ENCODE measurements around the gene MEF2A. TPM values are rescaled to one million over a fixed set of nuclear protein-coding genes. Genes with fewer than 3 reads are reported as not detected.
A peak's percentile ranks its signal among the peaks of the same experiment; 100 is the strongest.
"Not testable (repeated sequence)": the region's sequence is repeated elsewhere in the genome, so short reads cannot be mapped to it uniquely, and the experiment has no call there.

The MEF2A gene
- total RNA-seq, 1 experiment from 2014 or later: 21.3 TPM

GRCh38 chr15:99733268-99734039 lies 167.7 kb downstream of the MEF2A start, which contains the start of gene LYSMD4:
Gene LYSMD4 (minus strand): TSS chr15:99733437. CDS start chr15:99731999, 1,438 bp downstream.
- Histone ChIP-seq H3K27me3 (ENCODE audit: low read length) (no peaks in the 10 kb centered on the region), H3K9me2 (replicated peaks; ENCODE audit: low read length) (no peaks in the 10 kb centered on the region), H3K79me2 (ENCODE audit: low read length) (no peaks in the 10 kb centered on the region), H3K4me2 (ENCODE audit: low read length) (peak within 1 kb of the TSS; percentile 100), H3K9ac (ENCODE audit: low read length) (peak within 1 kb of the TSS; percentile 63), H2AFZ (ENCODE audit: low read length) (peak within 1 kb of the TSS; percentile 96), H3F3A (ENCODE audit: low read length, unreplicated experiment) (no peaks in the 10 kb centered on the region), H4K20me1 (ENCODE audit: low read length) (no peaks in the 10 kb centered on the region), H3K36me3 (ENCODE audit: low read depth, low read length) (no peaks in the 10 kb centered on the region), H3K27ac (ENCODE audit: low read length) (no peak within 1 kb of the TSS), H3K4me1 (ENCODE audit: insufficient read depth, low read length) (no peaks in the 10 kb centered on the region), H3K9me3 (ENCODE audit: low read length) (no peaks in the 10 kb centered on the region), H3K4me3 (ENCODE audit: low read length) (peak within 1 kb of the TSS; percentile 91)
- peak; percentile 92 for DNase-seq
- ChIA-PET POLR2A (ENCODE audit: unreplicated experiment) (interaction anchor here (0.6 to 0.7 kb wide), 4 partner anchors 10 to 613 kb away, joined by 5 to 10 read pairs (median 8); no protein-coding TSS in a partner anchor), CTCF (interaction anchor here (0.6 to 1.0 kb wide), 7 partner anchors 12 to 651 kb away, joined by 3 to 23 read pairs (median 5); no protein-coding TSS in a partner anchor)
- ATAC-seq: peak; percentile 97
- TF ChIP-seq, protein P1, sequence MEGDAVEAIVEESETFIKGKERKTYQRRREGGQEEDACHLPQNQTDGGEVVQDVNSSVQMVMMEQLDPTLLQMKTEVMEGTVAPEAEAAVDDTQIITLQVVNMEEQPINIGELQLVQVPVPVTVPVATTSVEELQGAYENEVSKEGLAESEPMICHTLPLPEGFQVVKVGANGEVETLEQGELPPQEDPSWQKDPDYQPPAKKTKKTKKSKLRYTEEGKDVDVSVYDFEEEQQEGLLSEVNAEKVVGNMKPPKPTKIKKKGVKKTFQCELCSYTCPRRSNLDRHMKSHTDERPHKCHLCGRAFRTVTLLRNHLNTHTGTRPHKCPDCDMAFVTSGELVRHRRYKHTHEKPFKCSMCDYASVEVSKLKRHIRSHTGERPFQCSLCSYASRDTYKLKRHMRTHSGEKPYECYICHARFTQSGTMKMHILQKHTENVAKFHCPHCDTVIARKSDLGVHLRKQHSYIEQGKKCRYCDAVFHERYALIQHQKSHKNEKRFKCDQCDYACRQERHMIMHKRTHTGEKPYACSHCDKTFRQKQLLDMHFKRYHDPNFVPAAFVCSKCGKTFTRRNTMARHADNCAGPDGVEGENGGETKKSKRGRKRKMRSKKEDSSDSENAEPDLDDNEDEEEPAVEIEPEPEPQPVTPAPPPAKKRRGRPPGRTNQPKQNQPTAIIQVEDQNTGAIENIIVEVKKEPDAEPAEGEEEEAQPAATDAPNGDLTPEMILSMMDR (conservative IDR thresholded peaks at IDR 0.05; ENCODE audit: low read depth, low read length): no peak
- TF ChIP-seq EZH2phosphoT487 (IDR thresholded peaks at IDR 0.05; ENCODE audit: borderline replicate concordance, low read length): no peak
- TF ChIP-seq EZH2 (IDR thresholded peaks at IDR 0.05; ENCODE audit: low read length, unreplicated experiment): no peak
- no TSS peak for BruUV-seq (replicated peaks)
- intact Hi-C loops (cut with micrococcal nuclease): loop anchor here (5.0 kb wide), 1 partner anchor 461 kb away; no protein-coding TSS in a partner anchor

DNA sequence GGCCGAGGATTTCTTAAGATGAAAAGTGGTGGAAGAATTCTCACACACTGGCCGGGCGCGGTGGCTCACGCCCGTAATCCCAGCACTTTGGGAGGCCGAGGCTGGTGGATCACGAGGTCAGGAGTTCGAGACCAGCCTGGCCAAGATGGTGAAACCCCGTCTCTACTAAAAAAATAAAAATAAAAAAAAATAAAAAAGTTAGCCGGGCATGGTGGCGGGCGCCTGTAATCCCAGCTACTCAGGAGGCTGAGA lies 168.2 kb downstream of the MEF2A start:
- H3K9me3 ChIP-seq (ENCODE audit: low read length); POLR2A ChIA-PET (ENCODE audit: unreplicated experiment); H3K27me3 ChIP-seq (ENCODE audit: low read length); H3F3A ChIP-seq (ENCODE audit: low read length, unreplicated experiment); CTCF ChIA-PET; DNase-seq; H4K20me1 ChIP-seq (ENCODE audit: low read length); ATAC-seq; H3K4me3 ChIP-seq (ENCODE audit: low read length); BruUV-seq (replicated peaks); H3K9me2 ChIP-seq (replicated peaks; ENCODE audit: low read length); H3K79me2 ChIP-seq (ENCODE audit: low read length); H3K36me3 ChIP-seq (ENCODE audit: low read depth, low read length); H3K4me1 ChIP-seq (ENCODE audit: insufficient read depth, low read length); H3K27ac ChIP-seq (ENCODE audit: low read length); H3K9ac ChIP-seq (ENCODE audit: low read length): not testable (repeated sequence)
- peak overlapping the region; percentile 90; the same call in 1 of the 2 replicates for H2AFZ ChIP-seq (ENCODE audit: low read length)
- H3K4me2 ChIP-seq (ENCODE audit: low read length): peak overlapping the region; percentile 80; the same call in 1 of the 2 replicates
- intact Hi-C loops (cut with micrococcal nuclease): loop anchor here (5.0 kb wide), 1 partner anchor 462 kb away; no protein-coding TSS in a partner anchor

- Histone ChIP-seq H3K36me3 (ENCODE audit: low read depth, low read length) (no peaks in the 10 kb centered on the region), H4K20me1 (ENCODE audit: low read length) (no peaks in the 10 kb centered on the region), H3K4me2 (ENCODE audit: low read length) (no peak overlapping the region), H3F3A (ENCODE audit: low read length, unreplicated experiment) (no peaks in the 10 kb centered on the region), H2AFZ (ENCODE audit: low read length) (no peak overlapping the region), H3K27ac (ENCODE audit: low read length) (no peak overlapping the region), H3K27me3 (ENCODE audit: low read length) (no peaks in the 10 kb centered on the region), H3K79me2 (ENCODE audit: low read length) (no peaks in the 10 kb centered on the region), H3K9me3 (ENCODE audit: low read length) (no peaks in the 10 kb centered on the region), H3K4me1 (ENCODE audit: insufficient read depth, low read length) (no peaks in the 10 kb centered on the region), H3K4me3 (ENCODE audit: low read length) (no peak overlapping the region), H3K9ac (ENCODE audit: low read length) (no peak overlapping the region), H3K9me2 (replicated peaks; ENCODE audit: low read length) (no peaks in the 10 kb centered on the region)
- DNase-seq: no peak
- BruUV-seq (replicated peaks): no TSS peak
- TF ChIP-seq, protein P1 (conservative IDR thresholded peaks at IDR 0.05; ENCODE audit: low read depth, low read length): no peak
- no peak for TF ChIP-seq EZH2phosphoT487 (IDR thresholded peaks at IDR 0.05; ENCODE audit: borderline replicate concordance, low read length)
- no peak for TF ChIP-seq EZH2 (IDR thresholded peaks at IDR 0.05; ENCODE audit: low read length, unreplicated experiment)
- POLR2A ChIA-PET (ENCODE audit: unreplicated experiment): no interaction called here
- ATAC-seq: no peak
- intact Hi-C loops (cut with micrococcal nuclease): loop anchor here (5.0 kb wide), 1 partner anchor 462 kb away; no protein-coding TSS in a partner anchor
- CTCF ChIA-PET: no interaction called here
These were observed 168.8 kb downstream of the MEF2A start for GRCh38 chr15:99734575-99734974.
